Spleen (tissue), 11 donors: ENCODE results near the gene SLC29A3. TPM values are rescaled to one million over a fixed set of nuclear protein-coding genes. Genes with fewer than 3 reads are reported as not detected.

ENCODE experiments used
- DNase-seq: peaks from one replicate; pipeline ENCODE4 v3.0.0-alpha.2; 2020
- H3K27ac ChIP-seq, 8 donors: fragments of 200-600 bp; sonication (generic) in 7 of 8; 1 replicate in 4 of 8; 2 replicates in 4 of 8; pipeline versions ENCODE4 v1.5.0 to v1.8.0; 2016 to 2021; ENCODE audit warnings: inconsistent platforms in 4 of 8, mild to moderate bottlenecking in 4 of 8, moderate library complexity in 1 of 8
- H3K27me3 ChIP-seq, 7 donors: fragments of 200-600 bp; sonication (generic) in 6 of 7; replicated peaks in 1 of 7; 1 replicate in 4 of 7; 2 replicates in 3 of 7; pipeline versions ENCODE4 v1.5.0 to v1.8.0; 2016 to 2021; ENCODE audit warnings: inconsistent platforms in 3 of 7, mild to moderate bottlenecking in 1 of 7
- H3K36me3 ChIP-seq, 6 donors: fragments of 200-600 bp; sonication (generic) in 5 of 6; 1 replicate in 4 of 6; 2 replicates in 2 of 6; pipeline versions ENCODE4 v1.5.0 to v1.8.0; 2016 to 2021; ENCODE audit warnings: inconsistent platforms in 2 of 6
- H3K4me1 ChIP-seq, 6 donors: fragments of 200-600 bp; sonication (generic) in 5 of 6; 1 replicate in 3 of 6; 2 replicates in 3 of 6; pipeline versions ENCODE4 v1.5.0 to v1.8.0; 2016 to 2021; ENCODE audit warnings: inconsistent platforms in 3 of 6
- H3K4me3 ChIP-seq, 8 donors: fragments of 200-600 bp; sonication (generic) in 7 of 8; 1 replicate in 4 of 8; 2 replicates in 4 of 8; pipeline versions ENCODE4 v1.5.0 to v1.8.0; 2016 to 2021; ENCODE audit warnings: inconsistent platforms in 4 of 8, mild to moderate bottlenecking in 4 of 8, moderate library complexity in 2 of 8
- H3K9me3 ChIP-seq, 8 donors: fragments of 200-600 bp; sonication (generic) in 7 of 8; 1 replicate in 4 of 8; 2 replicates in 4 of 8; pipeline versions ENCODE4 v1.5.0 to v1.8.0; 2016 to 2021; ENCODE audit warnings: inconsistent platforms in 4 of 8
- CTCF ChIP-seq, 11 experiments: fragments of 200-600 bp in 7 of 11; fragments of 450-650 bp in 4 of 11; sonication (generic) in 4 of 11; IDR thresholded peaks in 8 of 11; conservative IDR thresholded peaks in 3 of 11; 1 replicate in 7 of 11; 2 replicates in 4 of 11; pipeline versions ENCODE4 v1.4.0 to v1.8.0; 2016 to 2021; ENCODE audit warnings: antibody characterized with exemption in 11 of 11, inconsistent platforms in 4 of 11, mild to moderate bottlenecking in 1 of 11
- POLR2A ChIP-seq, 3 donors: fragments of 450-650 bp; IDR thresholded peaks; one replicate each; pipeline ENCODE4 v1.5.1; 2017; ENCODE audit warnings: antibody characterized with exemption in 3 of 3, mild to moderate bottlenecking in 1 of 3
- POLR2AphosphoS5 ChIP-seq, 3 donors: sonication (generic); formaldehyde crosslinking; IDR thresholded peaks; one replicate each; pipeline ENCODE4 v1.5.1; 2017; ENCODE audit warnings: antibody characterized with exemption in 3 of 3
- WGBS, 5 donors: extraction: QIAGEN DNeasy Blood & Tissue Kit in 3 of 5; methylation state at CpG; one replicate each; pipeline versions ENCODE4 v1.1.5 to v1.1.7; 2013 to 2018; 5-methylcytosine and 5-hydroxymethylcytosine counted together
- intact Hi-C: fragments of 100-400 bp; cut with DNase I; formaldehyde crosslinking; loops from one replicate; pipeline ENCODE4 v1.15.0; 2023; ENCODE audit warnings: low total_unique reads
- polyA plus RNA-seq, 3 donors: library from polyadenylated mRNA; stranded (reverse); fragments of 200-250 nt; gene quantifications; one replicate each; pipeline ENCODE4 v1.2.1, GENCODE V29; 2013
- total RNA-seq, 7 donors: library from RNA; depleted of rRNA in 3 of 7; stranded (reverse); fragments of >200 nt in 3 of 7; fragmentation: NEBNext Ultra II Directional in 4 of 7; extraction: Animal tissue kit (Norgen Biotek cat#: 25700) in 4 of 7; gene quantifications; one replicate each; pipeline versions ENCODE4 v1.1.0 to v1.2.1, GENCODE V29; 2016 to 2021
- donor health status: healthy with polysubstance abuse.
- donor health status: DM: no; HTN: no; CAD: no; lungs with moderate emphysema.
- donor health status: DM: no; HTN: no; CAD: no.
- donor health status: Bipolar disorder and iron deficiency.
- donor health status: healthy.
- donor health status: DM: no; HTN: no; CAD: no.
- donor health status: DM: yes; HTN: yes; CAD: no.

Gene SLC29A3
- total and polyA plus RNA-seq, 10 donors: 3.3 to 15.6 (median 7.7) TPM

- H3K27me3 ChIP-seq: peaks cover 0 to 10% (median 0%) of the 10 kb centered on the region in 7 donors
- no peaks in the 10 kb centered on the region for H3K36me3 ChIP-seq
- no peak for DNase-seq
- H3K27ac ChIP-seq: peak overlapping the region in 1 of 8 donors; percentile 48
- peaks cover 2 to 14% (median 7%) of the 10 kb centered on the region in 6 donors for H3K4me1 ChIP-seq
- no peak overlapping the region for H3K4me3 ChIP-seq
- intact Hi-C loops: no loop called here
- WGBS, 5 donors: 71 to 94% (median 81%) methylated on average over 3 of the region's 3 CpGs
- TF ChIP-seq POLR2A (IDR thresholded peaks at IDR 0.05) (no peak), POLR2AphosphoS5 (IDR thresholded peaks at IDR 0.05) (no peak), CTCF (IDR thresholded peaks at IDR 0.05 in 8 of 11, conservative IDR thresholded peaks at IDR 0.05 in 3 of 11) (no peak)
- H3K9me3 ChIP-seq: no peaks in the 10 kb centered on the region
These were observed 10.1 kb upstream of the SLC29A3 start for GRCh38 chr10:71308985-71309384.

- intact Hi-C loops: loop anchor here (5.0 to 10.0 kb wide), 4 partner anchors 297 to 735 kb away; no protein-coding TSS in a partner anchor
- Histone ChIP-seq H3K27me3 (peaks cover 0 to 5% (median 0%) of the 10 kb centered on the region in 7 donors), H3K36me3 (no peaks in the 10 kb centered on the region), H3K4me1 (peaks cover 5 to 22% (median 15%) of the 10 kb centered on the region in 6 donors), H3K9me3 (no peaks in the 10 kb centered on the region), H3K27ac (peak overlapping the region in 1 of 8 donors; percentile 47), H3K4me3 (no peak overlapping the region)
- WGBS, 5 donors: 54 to 78% (median 62%) methylated on average over 3 of the region's 3 CpGs
- TF ChIP-seq POLR2A (IDR thresholded peaks at IDR 0.05) (no peak), POLR2AphosphoS5 (IDR thresholded peaks at IDR 0.05) (no peak), CTCF (IDR thresholded peaks at IDR 0.05 in 8 of 11, conservative IDR thresholded peaks at IDR 0.05 in 3 of 11) (no peak)
- no peak for DNase-seq
These were observed 9.1 kb upstream of the SLC29A3 start for GRCh38 chr10:71309919-71310318.

- no peak for DNase-seq
- Histone ChIP-seq H3K27me3 (peaks cover 0 to 5% (median 0%) of the 10 kb centered on the region in 7 donors), H3K4me3 (no peak overlapping the region), H3K4me1 (peaks cover 5 to 35% (median 22%) of the 10 kb centered on the region in 6 donors), H3K27ac (peak overlapping the region in 2 of 8 donors; percentile 63 to 66), H3K36me3 (no peaks in the 10 kb centered on the region), H3K9me3 (no peaks in the 10 kb centered on the region)
- WGBS, 5 donors: 79 to 94% (median 90%) methylated on average over 1 of the region's 1 CpG
- intact Hi-C loops: loop anchor here (2.0 to 10.0 kb wide), 5 partner anchors 259 to 733 kb away; no protein-coding TSS in a partner anchor
- TF ChIP-seq POLR2AphosphoS5 (IDR thresholded peaks at IDR 0.05) (no peak), CTCF (IDR thresholded peaks at IDR 0.05 in 8 of 11, conservative IDR thresholded peaks at IDR 0.05 in 3 of 11) (no peak), POLR2A (IDR thresholded peaks at IDR 0.05) (no peak)
These were observed 6.8 kb upstream of the SLC29A3 start for GRCh38 chr10:71312220-71312619.

GRCh38 chr10:71312811-71313789 is 6.0 kb upstream of the SLC29A3 start:
- 58 to 73% (median 64%) methylated on average over 18 to 19 of the region's 19 CpGs for WGBS, 5 donors
- DNase-seq: no peak
- peak overlapping the region in 7 of 8 donors; percentile 13 to 70 (median 63) for H3K27ac ChIP-seq

More at GRCh38 chr10:71312811-71313789, 6.0 kb upstream of the SLC29A3 start:
- no peaks in the 10 kb centered on the region for H3K36me3 ChIP-seq
- H3K4me1 ChIP-seq: peaks cover 5 to 35% (median 22%) of the 10 kb centered on the region in 6 donors
- H3K9me3 ChIP-seq: no peaks in the 10 kb centered on the region
- TF ChIP-seq POLR2AphosphoS5 (IDR thresholded peaks at IDR 0.05): peak in 1 of 3 donors; percentile 67
- TF ChIP-seq POLR2A (IDR thresholded peaks at IDR 0.05): no peak
- no peak overlapping the region for H3K4me3 ChIP-seq
- intact Hi-C loops: loop anchor here (2.0 to 10.0 kb wide), 5 partner anchors 258 to 732 kb away; no protein-coding TSS in a partner anchor
- H3K27me3 ChIP-seq: peaks cover 0 to 5% (median 0%) of the 10 kb centered on the region in 7 donors
